ENCODE data around the gene TSPAN14.
"Not testable (repeated sequence)": the region's sequence is repeated elsewhere in the genome, so short reads cannot be mapped to it uniquely, and the experiment has no call there.

Gene TSPAN14

DNA sequence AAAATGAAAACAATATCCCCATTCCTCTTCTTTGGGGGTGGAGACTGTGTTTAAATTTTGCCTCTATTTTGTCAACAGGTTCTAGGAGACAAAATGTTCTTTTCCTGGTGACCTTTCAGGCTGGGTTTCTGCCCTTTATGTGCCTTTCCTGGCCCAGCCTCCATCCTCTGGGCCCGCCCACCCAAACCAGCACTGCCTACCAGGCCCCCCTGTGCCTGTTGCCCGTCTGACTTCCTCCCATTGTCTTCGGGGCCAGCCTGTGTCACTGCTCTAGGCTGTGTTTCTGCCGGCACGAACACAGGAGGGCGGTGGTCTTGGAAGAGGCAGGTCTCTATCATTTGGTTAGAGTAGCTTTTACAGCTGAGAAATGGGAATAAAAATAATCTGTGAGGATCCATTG is 13.9 kb downstream of the TSPAN14 start:
- DNase-seq (ENCODE audit: low read depth in 2 of 2), result no peak

- no peak for DNase-seq (ENCODE audit: low read depth in 2 of 2)
Observed at GRCh38 chr10:80468806-80469421, 14.8 kb downstream of the TSPAN14 start.

GRCh38 chr10:80470266-80470665 is 16.2 kb downstream of the TSPAN14 start:
- DNase-seq (ENCODE audit: low read depth in 2 of 2), result no peak

GRCh38 chr10:80471001-80471400 is 16.9 kb downstream of the TSPAN14 start:
- no peak for DNase-seq (ENCODE audit: low read depth in 2 of 2)

DNA sequence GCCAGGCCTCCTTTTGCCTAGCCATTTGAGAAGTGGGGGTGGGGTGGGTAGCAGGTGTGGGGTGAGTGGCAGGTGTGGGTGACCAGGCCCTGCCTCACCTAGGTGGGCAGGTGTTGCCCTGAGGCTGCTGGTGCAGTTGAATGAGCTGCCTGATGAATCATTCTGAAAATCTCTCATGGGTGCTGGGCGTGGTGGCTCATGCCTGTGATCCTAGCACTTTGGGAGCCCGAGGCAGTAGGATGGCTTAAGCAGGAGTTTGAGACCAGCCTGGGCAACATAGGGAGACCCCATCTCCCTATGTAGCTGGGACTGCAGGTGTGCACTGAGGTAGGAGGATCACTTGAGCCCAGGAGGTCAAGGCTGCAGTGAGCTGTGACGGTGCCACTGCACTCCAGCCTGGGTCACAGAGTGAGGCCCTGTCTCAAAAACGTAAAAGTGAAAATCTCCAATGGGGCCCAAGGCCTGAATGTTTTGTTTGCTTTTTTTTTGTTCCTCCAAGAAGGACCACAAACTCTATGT is 17.7 kb downstream of the TSPAN14 start:
- DNase-seq (ENCODE audit: low read depth in 2 of 2), result no peak

DNA sequence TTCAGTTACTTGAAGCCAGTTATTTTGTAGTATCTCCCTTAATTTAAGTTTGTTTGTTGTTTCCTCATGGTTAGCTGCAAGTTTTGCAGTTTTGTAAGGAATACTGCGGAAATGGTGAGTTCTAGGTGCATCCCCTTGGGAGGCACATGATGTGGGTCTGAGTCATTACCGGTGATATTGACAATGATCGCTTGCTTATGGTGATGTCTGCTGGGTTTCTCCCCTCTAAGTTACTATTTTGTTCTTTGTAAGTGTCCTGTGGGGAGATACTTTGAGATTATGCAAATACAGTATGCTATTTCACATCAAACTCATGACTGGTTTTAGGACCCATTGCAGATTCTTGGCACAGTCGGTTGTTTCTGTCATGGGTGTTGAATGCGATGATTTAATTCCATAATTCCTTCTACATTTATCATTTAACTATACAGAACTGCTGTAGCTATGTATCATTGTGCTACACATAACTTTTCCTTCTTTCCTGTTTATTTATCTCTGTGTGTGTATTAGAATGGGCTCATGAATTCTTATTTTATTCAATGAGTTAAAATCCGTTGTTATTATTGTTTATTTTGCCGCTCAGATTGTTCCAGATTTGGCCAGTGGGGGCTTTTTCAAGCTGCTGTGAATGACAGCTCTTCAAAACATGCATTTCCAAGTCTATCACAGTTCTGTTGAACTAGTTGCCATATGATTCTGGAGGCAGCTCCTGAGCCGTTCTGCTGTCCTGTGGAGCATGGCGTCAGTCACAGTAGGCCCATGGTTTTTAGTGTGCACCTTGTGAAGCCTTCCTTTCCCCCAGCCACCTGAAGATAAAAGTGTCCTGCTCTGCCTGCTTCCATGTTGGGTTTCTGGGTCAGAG is 18.4 kb downstream of the TSPAN14 start:
- DNase-seq (ENCODE audit: low read depth in 2 of 2), result peak; percentile 59 to 65

GRCh38 chr10:80473096-80473657 is 19.1 kb downstream of the TSPAN14 start:
- no peak for DNase-seq (ENCODE audit: low read depth in 2 of 2)

- no peak for DNase-seq (ENCODE audit: low read depth in 2 of 2)
Observed at GRCh38 chr10:80473692-80474596, 19.8 kb downstream of the TSPAN14 start.

- no peak for DNase-seq (ENCODE audit: low read depth in 2 of 2)
Observed at GRCh38 chr10:80474597-80474910, 20.4 kb downstream of the TSPAN14 start.

- DNase-seq (ENCODE audit: low read depth in 2 of 2), result no peak
Observed at GRCh38 chr10:80474941-80475340, 20.8 kb downstream of the TSPAN14 start.

- not testable (repeated sequence) for DNase-seq (ENCODE audit: low read depth in 2 of 2)
Observed at GRCh38 chr10:80475641-80476040, 21.5 kb downstream of the TSPAN14 start.

DNA sequence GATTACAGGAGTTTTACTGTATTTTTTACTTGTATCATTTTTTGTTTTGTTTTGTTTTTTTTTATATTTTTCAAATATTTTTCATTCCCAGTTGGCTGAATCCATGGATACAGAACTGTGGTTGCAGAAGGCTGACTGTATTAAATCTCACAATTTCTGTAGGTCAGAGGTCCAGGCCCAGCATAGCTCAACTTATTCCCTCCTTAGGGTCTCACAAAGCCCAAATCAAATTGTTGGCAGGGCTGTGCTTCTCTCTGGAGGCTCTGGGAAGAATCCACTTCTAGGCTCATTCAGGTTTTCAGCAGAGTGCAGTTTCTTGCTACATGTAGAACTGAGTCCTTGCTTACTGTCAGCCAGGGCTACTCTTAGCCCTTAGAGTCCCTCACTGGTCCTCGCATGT is 22.6 kb downstream of the TSPAN14 start:
- no peak for DNase-seq (ENCODE audit: low read depth in 2 of 2)

GRCh38 chr10:80477813-80478212 is 23.7 kb downstream of the TSPAN14 start:
- DNase-seq (ENCODE audit: low read depth in 2 of 2), result no peak

DNA sequence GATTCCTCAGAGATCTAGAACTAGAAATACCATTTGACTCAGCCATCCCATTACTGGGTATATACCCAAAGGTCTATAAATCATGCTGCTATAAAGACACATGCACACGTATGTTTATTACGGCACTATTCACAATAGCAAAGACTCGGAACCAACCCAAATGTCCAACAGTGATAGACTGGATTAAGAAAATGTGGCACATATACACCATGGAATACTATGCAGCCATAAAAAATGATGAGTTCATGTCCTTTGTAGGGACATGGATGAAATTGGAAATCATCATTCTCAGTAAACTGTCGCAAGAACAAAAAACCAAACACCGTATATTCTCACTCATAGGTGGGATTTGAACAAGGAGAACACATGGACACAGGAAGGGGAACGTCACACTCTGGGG is 26.3 kb downstream of the TSPAN14 start:
- not testable (repeated sequence) for DNase-seq (ENCODE audit: low read depth in 2 of 2)

DNA sequence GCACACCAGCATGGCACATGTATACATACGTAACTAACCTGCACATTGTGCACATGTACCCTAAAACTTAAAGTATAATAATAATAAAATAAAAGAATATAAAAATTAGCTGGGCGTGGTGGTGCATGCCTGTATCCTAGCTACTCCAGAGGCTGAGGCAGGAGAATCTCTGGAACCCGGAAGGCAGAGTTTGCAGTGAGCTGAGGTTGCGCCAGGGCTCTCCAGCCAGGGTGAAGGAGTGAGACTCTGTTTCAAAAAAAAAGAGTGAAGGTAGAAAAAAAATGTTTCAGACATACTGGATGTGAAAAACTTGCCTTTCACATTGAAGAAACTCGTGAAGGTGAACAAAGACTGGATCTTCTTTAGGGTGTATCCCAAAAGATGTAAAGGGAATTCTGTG is 26.7 kb downstream of the TSPAN14 start:
- DNase-seq (ENCODE audit: low read depth in 2 of 2), result no peak

- no peak for DNase-seq (ENCODE audit: low read depth in 2 of 2)
Observed at GRCh38 chr10:80484243-80484642, 30.1 kb downstream of the TSPAN14 start.

DNA sequence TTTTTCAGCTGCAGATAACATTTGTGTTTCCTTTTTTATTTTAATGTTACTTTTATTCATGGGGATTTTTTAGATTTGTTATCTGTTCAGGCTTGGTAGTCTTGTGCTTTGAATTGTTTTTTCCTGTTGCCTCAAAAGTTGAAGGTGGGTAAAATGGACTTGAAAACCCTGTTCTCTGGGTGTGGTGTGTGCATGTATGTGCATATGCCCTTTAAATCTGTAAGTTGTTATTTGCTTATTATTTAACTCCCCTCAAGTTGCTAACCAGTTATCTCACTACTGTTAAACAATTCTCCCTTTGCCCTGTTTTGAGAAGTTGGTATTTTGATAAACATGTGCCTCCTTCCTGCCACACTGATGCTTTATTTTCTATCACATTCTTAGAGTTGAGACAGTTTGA is 30.6 kb downstream of the TSPAN14 start:
- no peak for DNase-seq (ENCODE audit: low read depth in 2 of 2)

GRCh38 chr10:80485076-80485945 is 31.2 kb downstream of the TSPAN14 start:
- no peak for DNase-seq (ENCODE audit: low read depth in 2 of 2)

DNA sequence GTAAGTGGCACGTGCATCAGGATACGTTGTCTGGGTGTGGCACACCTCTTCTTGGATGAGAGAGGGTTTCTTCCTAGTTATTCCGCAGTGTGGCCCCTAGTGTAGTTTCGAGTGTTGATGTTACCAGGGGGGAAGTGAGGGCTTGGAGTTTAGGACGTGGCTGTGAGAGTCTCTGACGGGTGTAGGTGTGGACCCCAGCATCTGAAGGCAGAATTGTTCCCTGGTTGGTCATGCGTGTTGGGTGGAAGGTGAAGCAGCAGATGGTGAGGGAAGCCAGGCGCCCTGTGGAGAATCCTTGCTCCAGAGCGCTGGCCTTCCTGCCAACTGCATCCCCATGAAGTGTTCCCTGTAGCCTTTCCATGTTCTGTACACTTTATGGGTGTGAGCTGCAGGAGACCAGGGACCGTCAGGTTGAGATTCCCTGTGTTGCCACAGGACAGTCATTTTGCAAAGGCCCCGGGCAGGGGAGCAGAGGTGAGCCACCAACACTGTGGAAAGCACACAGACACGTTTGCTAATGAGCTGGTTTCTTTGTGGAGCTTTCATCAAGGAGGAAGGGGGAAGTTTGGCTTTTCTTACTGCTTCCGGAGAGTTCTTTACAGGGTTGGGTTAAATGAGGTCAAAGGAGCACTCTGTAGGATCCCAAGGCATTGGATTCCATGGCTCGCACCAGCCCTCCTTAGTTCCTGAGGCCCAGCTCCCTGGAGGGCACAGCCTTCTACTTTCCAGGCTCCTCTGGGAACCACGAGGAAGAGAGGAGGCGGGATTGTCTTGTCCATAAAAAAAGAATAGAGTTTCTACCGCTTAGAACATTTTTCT is 32.0 kb downstream of the TSPAN14 start:
- DNase-seq (ENCODE audit: low read depth in 2 of 2), result no peak

Measured in fibroblast of skin of left biceps (primary cell).